A549 treated with DMSO at 1 μM for 4 hours (cell line): ENCODE measurements around the gene HARBI1. TPM values are rescaled to one million over a fixed set of nuclear protein-coding genes. Genes with fewer than 3 reads are reported as not detected.

Source experiments
- total RNA-seq: library from RNA; stranded (reverse); fragments of 200-300 nt; extraction: Qiagen RNA extraction; gene quantifications from 5 replicates; pipeline ENCODE4 v1.2.3, GENCODE V29; 2022; ENCODE audit warnings: low read depth

Gene HARBI1, protein sequence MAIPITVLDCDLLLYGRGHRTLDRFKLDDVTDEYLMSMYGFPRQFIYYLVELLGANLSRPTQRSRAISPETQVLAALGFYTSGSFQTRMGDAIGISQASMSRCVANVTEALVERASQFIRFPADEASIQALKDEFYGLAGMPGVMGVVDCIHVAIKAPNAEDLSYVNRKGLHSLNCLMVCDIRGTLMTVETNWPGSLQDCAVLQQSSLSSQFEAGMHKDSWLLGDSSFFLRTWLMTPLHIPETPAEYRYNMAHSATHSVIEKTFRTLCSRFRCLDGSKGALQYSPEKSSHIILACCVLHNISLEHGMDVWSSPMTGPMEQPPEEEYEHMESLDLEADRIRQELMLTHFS
- 4.7 to 6.8 TPM (median 5.6 TPM) in 5 replicates for total RNA-seq

DNA sequence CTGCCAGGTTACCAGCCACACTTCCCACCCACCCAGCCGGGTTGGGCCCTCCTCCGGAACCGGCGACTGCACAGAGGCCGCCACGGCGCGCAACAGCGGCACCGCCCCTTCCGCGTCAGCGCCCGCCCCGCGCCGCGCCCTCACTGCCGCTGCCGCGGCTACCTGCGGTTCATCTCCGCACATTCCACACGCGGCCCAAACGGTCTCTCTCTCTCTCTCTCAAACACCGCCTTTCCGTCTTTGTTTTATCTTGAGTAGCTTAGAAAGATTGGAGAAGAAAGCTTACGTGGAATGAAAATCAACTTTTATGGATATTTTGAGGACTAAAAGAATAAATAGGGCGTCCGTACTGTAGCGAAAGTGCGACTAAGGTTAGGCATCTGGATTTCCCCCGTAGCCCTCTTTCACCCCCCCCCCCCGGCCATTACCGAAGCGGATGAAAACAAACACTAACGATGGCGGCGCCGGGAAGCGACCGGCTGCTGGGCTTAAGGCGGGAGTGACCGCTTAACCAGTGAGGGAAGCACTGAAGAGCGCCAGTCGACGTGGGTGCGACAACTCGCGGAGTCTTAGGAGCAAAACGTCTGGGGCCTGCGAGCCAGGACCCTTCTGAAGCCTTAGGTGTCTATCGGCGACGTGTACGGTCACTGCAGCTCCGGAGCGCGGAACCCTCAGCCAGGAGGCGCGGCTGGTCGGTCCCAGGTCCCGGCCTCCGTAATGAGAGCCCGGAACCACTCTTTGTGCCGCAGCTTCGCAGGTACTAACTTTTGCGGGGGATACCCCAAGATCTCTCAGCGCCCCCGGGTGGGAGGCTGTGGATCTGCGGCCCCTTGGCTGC is at the start of gene HARBI1, which contains the start of gene ATG13:
Gene HARBI1, minus strand, starts transcription at position 94 of the 838 bp plus-strand sequence. CDS start 990 bp downstream, outside the sequence.
Gene ATG13, plus strand, starts transcription at position 420 of the 838 bp plus-strand sequence. CDS start 26,739 bp downstream, outside the sequence.

DNA sequence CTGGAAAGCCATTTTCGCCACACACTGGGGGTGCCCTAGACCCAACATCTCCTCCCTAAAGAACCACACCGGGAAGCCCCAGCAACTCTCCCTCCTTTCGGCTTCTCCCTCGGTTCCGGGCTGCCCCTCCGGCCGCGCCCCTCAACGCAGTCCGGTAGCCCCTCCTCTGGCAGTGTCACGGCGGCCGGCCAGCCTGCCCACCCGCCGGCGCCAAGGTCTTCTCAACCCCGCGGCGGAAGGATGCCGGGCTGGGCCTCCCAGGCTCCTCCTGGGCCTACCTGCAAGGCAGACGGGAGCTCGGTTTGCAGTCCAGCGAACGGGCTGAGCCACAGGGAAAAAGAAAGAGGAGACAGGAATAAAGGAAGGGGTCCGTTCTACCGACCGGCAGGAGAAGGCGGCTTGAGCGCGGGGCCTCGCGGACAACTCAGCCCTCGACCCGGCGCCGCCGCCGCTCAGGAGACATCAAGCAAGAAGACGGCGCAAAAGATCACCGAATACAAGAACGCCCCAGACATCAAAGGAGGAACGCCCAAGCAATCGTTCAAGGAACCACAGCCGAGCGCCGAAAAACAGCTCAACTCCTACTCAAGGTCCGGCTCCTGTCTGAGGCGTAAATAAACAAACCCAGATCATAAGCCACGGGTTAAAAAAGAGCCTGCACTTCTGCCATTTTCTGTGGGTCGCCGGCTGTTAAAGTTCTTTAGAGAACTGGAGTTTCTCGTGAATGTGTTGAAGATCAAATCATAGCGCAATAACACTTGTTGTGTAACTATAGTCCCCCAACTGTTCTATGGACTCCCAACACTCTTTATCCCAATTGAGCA is 23.3 kb downstream of the HARBI1 start, which contains the start of gene AMBRA1:
Gene AMBRA1, minus strand, starts transcription at position 474 of the 824 bp plus-strand sequence. CDS start 45,643 bp downstream, outside the sequence.

Other genes with a start within 250 kb of the HARBI1 start
- gene MDK, start 235.6 kb downstream of the HARBI1 start, total RNA-seq: 17.4 to 20.2 TPM (median 18.4 TPM) in 5 replicates
- 0.56 to 1.0 TPM (median 0.59 TPM) in 5 replicates for gene CHRM4, start 225.5 kb downstream of the HARBI1 start, total RNA-seq
- gene AMBRA1, start 23.2 kb downstream of the HARBI1 start, total RNA-seq: 15.3 to 17.4 TPM (median 16.8 TPM) in 5 replicates
- 52.5 to 61.4 TPM (median 55.8 TPM) in 5 replicates for gene ATG13, start 326 bp upstream of the HARBI1 start, total RNA-seq
- 56.6 to 66.4 TPM (median 59.9 TPM) in 5 replicates for gene ARHGAP1, start 83.4 kb upstream of the HARBI1 start, total RNA-seq
- 14.3 to 21.4 TPM (median 17.2 TPM) in 5 replicates for gene ZNF408, start 83.8 kb upstream of the HARBI1 start, total RNA-seq
- 1.9 to 3.1 TPM (median 2.1 TPM) in 5 replicates for gene F2, start 102.0 kb upstream of the HARBI1 start, total RNA-seq
- 62.6 to 77.6 TPM (median 76.7 TPM) in 5 replicates for gene CKAP5, start 229.1 kb upstream of the HARBI1 start, total RNA-seq